AG04449 (cell line): Measurements from ENCODE around the gene MYO10.

Source experiments
- CTCF ChIA-PET: fragments of 350-600 bp; formaldehyde crosslinking; extraction: SDS; loops from one replicate; lab custom pipeline; 2021; ENCODE audit warnings: antibody characterized with exemption; lab: Yijun Ruan, JAX
- POLR2A ChIA-PET: fragments of 400-600, 350-600 bp; formaldehyde crosslinking; extraction: SDS; loops from one replicate; lab custom pipeline; 2020; ENCODE audit warnings: antibody characterized with exemption, inconsistent platforms; lab: Yijun Ruan, JAX
- DNase-seq: peaks from one replicate; pipeline ENCODE4 v3.0.0-alpha.2; 2010; ENCODE audit warnings: low read depth, low spot score
- H3K4me3 ChIP-seq: 2 replicates; pipeline ENCODE4 v1.5.1; 2011; ENCODE audit warnings: low read depth, mild to moderate bottlenecking, control low read depth, low read length
- CTCF ChIP-seq: IDR thresholded peaks from one replicate; pipeline ENCODE4 v1.5.1; 2011; ENCODE audit warnings: mild to moderate bottlenecking, moderate library complexity, low read length, control low read depth, inconsistent platforms; ENCODE audit not compliant: insufficient read depth; ENCODE audit errors: missing control alignments

Gene MYO10

GRCh38 chr5:16612007-16612406, 324.1 kb downstream of the MYO10 start:
- CTCF ChIA-PET = no interaction called here
- no peak for DNase-seq
- no peak overlapping the region for H3K4me3 ChIP-seq
- no peak for TF ChIP-seq CTCF
- POLR2A ChIA-PET = no interaction called here
